Fibroblast of skin of left quadriceps (primary cell): ENCODE measurements around the gene ABCC3.

Experiments
- DNase-seq, 2 experiments: peaks; one replicate each; pipeline ENCODE4 v3.0.0-alpha.2; 2013; ENCODE audit warnings: low read depth in 2 of 2

The ABCC3 gene

GRCh38 chr17:50604513-50604912 is 30.2 kb upstream of the ABCC3 start:
- DNase-seq, result peak; percentile 80 to 83

- no peak for DNase-seq
Measured at GRCh38 chr17:50605429-50605828, 29.3 kb upstream of the ABCC3 start.

DNA sequence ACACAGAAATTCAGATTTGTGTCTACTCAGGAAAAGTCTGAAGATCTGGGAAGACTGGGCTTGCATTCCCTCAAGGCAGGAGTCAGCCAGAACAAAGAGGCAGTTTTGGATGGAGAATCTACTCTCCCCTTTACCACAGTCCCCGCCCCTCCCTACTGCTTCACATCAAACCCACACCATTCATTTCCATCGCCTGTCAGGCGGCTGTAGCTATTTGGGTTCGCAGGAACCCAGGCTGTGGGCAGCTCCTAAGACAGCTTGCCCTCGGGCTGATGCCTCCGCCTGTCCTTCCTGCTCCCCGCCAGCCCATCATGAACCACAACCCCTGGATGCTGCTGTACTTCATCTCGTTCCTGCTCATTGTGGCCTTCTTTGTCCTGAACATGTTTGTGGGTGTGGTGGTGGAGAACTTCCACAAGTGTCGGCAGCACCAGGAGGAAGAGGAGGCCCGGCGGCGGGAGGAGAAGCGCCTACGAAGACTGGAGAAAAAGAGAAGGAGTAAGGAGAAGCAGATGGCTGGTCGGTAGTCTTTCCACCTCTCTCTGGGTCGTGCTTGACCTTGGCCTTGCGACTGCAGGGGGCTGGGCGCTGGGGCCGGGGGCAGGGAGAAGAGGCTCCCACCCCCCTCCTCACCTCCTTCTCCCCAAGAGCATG is 27.0 kb upstream of the ABCC3 start:
- DNase-seq, result no peak

DNA sequence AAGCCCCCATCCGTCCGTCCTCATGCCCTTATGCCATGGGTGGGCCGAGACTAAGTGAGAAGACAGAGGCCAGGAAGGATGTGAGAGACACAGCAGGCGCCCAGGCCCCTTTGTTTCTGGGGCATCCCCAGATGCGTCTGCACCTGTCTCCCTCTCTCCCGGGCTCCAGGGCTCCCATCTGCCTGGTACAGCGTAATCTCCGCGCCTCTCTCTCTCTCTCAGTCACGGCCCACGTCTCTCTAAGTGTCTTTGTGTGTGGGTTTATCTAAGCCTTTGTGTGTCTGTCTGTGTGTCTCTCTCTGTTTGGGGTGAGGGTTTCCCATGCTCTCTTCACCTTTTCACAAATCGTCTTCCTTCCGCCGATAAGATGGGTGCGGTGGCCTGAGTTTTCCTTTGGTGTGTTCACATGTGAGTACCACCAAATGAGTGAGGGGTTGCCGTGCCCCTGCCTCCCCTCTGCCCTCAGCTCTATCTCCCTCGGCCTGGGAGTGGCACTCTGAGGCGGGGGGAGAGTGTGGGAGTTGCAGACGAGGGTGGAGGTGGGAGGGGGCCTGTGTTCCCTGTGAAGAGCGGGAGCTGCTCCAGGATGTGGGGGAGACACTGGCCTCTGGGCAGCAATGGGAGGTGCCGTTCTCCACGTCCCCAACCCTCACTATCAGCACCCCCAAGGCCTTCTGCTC is 25.8 kb upstream of the ABCC3 start:
- DNase-seq, result no peak

GRCh38 chr17:50609380-50610074 is 25.2 kb upstream of the ABCC3 start:
- no peak for DNase-seq

GRCh38 chr17:50611634-50612033 is 23.0 kb upstream of the ABCC3 start:
- DNase-seq, result no peak

GRCh38 chr17:50612281-50612680 is 22.4 kb upstream of the ABCC3 start:
- DNase-seq, result no peak

GRCh38 chr17:50613007-50613992 is 21.4 kb upstream of the ABCC3 start:
- no peak for DNase-seq

DNA sequence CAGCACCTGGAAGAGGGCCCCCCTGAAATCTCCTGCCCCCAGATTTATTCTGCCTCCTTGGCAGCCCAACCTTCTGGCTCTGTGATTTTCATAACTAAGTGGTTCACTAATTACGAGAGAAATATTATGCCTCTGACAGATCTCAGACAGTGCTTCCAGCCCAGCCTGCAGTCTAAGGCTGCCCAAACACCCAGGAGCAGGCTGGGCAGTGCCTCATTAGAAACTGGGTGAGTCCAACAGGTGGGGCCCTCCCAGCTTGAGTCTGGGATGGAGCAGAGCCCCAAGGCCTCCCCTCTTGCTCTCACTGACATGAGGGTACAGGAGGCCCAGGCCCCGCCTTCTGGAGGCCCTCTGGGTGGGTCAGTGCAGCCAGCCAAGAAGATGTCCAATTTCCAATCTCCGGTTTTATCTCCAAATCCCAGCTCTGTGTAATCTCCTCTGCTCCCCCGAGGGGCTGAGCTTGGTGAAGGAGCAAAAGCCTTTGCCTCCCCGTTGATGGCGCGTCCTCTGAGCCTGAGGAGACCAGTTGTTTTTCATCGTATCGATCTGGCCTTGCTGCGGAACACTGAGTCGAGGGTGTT is 20.1 kb upstream of the ABCC3 start:
- no peak for DNase-seq

DNA sequence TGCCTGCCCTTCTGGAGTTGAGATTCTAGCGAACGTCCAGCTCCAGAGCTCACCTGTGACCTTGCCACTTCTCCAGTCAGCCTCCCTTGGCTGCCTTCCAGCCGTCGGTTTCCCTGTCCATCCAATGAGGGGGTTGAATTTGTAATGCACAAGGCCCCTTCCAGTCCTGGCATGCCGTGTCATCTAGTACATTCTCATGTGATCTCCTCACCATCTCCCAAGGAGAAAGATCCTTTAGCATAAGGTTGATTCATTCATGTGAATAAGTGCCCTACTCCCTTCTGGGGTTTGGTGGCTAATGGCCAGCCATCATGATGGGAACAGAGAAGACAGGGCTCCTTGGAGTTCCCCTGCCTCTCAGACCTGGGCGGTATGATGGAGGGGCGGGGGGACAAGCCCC is 18.9 kb upstream of the ABCC3 start:
- no peak for DNase-seq

- DNase-seq, result no peak
Measured at GRCh38 chr17:50618300-50618699, 16.4 kb upstream of the ABCC3 start.

- DNase-seq, result no peak
Measured at GRCh38 chr17:50618941-50619340, 15.7 kb upstream of the ABCC3 start.

- DNase-seq, result no peak
Measured at GRCh38 chr17:50619489-50619888, 15.2 kb upstream of the ABCC3 start.

GRCh38 chr17:50620237-50620636 is 14.4 kb upstream of the ABCC3 start:
- DNase-seq, result no peak

DNA sequence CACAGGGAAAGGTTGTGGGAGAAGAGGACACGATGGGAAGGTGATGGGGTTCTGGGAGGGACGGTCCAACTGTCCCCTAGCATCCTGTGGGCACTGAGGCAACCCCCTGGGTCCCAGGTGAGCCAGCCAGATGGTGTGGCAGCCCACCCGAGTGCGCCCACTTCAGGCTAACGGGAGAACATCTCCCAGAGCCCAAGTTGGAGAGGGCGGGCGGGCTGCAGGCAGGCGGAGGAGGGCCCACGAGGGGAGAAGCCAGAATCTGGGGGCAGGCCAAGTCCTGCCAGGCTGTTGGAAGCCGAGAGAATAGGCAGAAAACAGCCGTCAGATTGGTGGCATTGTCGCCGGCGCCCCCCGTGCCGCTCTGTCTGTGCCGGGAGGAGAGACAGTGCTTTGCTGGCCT is 13.8 kb upstream of the ABCC3 start:
- no peak for DNase-seq

- DNase-seq, result no peak
Measured at GRCh38 chr17:50621574-50622031, 13.1 kb upstream of the ABCC3 start.

DNA sequence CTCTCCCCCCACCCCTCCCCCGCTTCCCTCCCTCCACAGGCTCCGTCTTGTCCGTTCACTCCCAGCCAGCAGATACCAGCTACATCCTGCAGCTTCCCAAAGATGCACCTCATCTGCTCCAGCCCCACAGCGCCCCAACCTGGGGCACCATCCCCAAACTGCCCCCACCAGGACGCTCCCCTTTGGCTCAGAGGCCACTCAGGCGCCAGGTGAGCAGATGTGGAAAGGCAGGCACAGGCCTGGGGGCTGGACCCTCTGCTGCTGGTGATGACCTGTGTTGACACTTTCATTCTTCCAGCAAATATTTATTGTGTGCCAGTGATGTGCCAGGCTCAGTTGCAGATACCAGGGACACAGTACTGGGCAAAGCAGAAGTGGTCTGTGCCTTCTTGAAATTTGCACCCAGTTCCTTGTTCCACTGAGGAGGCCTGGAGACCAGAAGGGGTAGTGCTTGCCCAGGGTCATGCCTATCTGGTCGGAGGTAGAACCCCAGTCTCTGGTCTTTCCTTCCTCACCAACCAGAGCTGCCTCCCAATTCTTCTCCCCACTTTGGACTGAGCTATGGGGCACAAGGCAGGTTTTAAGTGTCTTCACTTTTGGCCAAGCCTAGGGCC is 10.3 kb upstream of the ABCC3 start:
- no peak for DNase-seq

DNA sequence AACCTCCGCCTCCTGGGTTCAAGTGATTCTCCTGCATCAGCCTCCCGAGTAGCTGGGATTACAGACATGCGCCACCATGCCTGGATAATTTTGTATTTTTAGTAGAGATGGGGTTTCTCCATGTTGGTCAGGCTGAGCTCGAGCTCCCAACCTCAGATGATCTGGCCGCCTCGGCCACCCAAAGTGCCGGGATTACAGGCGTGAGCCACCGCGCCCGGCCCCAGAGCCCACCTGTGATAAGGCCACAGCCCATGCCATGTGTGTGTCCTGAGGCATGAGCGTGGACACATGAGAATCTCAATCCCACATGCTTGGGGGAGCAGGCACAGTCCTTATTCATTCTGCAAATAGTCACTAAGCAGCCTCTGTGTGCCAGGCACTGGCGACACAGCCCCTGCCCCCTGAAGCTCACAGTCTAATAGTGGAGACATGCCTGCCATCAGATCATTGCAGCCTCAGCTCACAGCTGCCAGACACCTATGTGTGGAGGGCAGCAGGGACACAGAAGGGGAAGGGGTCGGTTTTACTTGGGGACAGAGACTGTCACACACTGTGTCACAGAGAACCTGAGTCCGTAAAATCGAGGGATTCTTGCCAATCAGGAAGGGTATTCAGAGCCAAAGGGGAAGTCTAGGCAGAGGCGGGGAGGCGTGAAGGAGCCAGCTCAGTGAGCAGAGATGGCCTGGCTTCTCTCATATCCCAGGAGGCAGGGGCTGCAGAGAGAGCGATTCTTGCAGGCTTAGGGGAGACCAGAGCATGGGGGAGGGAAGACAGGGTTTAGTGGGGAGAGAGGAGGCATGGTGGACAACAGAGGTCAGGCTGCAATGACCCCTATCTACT is 9.4 kb upstream of the ABCC3 start:
- DNase-seq, result no peak

GRCh38 chr17:50626037-50626574 is 8.6 kb upstream of the ABCC3 start:
- peak in 1 of 2 experiments; percentile 46 for DNase-seq
